Measurements from ENCODE around the gene HTATSF1.

HTATSF1 gene

DNA sequence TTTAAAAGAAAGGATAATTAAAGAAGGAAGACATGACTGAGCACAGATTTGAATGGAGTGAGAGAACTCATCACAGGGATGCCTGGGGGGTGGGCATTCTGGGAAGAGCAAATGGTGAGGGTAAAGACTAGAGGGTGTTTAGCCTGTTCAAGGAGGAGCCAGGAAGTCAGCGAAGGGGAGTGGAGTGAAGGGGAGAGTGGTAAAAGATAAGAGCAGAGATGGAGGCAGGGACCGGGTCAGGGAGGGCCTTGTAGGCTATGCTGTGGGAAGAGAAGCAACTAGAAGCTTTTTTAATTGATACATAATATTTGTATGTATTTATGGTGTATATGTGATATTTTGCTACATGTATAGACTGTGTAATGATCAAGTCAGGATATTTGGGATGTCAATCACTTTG lies 32.4 kb downstream of the HTATSF1 start:
- no peak overlapping the region for H2AFZ ChIP-seq (ENCODE audit: low read length)
- H3F3A ChIP-seq (ENCODE audit: low read depth), result no peaks in the 10 kb centered on the region
- no peaks in the 10 kb centered on the region for H3K9me2 ChIP-seq (replicated peaks; ENCODE audit: low read depth, low read length)
- no peak for TF ChIP-seq EZH2phosphoT487 (IDR thresholded peaks at IDR 0.05; ENCODE audit: borderline replicate concordance)
- TF ChIP-seq, protein P1, sequence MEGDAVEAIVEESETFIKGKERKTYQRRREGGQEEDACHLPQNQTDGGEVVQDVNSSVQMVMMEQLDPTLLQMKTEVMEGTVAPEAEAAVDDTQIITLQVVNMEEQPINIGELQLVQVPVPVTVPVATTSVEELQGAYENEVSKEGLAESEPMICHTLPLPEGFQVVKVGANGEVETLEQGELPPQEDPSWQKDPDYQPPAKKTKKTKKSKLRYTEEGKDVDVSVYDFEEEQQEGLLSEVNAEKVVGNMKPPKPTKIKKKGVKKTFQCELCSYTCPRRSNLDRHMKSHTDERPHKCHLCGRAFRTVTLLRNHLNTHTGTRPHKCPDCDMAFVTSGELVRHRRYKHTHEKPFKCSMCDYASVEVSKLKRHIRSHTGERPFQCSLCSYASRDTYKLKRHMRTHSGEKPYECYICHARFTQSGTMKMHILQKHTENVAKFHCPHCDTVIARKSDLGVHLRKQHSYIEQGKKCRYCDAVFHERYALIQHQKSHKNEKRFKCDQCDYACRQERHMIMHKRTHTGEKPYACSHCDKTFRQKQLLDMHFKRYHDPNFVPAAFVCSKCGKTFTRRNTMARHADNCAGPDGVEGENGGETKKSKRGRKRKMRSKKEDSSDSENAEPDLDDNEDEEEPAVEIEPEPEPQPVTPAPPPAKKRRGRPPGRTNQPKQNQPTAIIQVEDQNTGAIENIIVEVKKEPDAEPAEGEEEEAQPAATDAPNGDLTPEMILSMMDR (conservative IDR thresholded peaks at IDR 0.05; ENCODE audit: low read length), result no peak
- no peaks in the 10 kb centered on the region for H3K79me2 ChIP-seq (ENCODE audit: insufficient read depth, low read length)
- no peaks in the 10 kb centered on the region for H3K4me1 ChIP-seq (ENCODE audit: insufficient read depth, low read length, poor library complexity, severe bottlenecking)
- H3K36me3 ChIP-seq (ENCODE audit: insufficient read depth, low read length), result no peaks in the 10 kb centered on the region
- H3K4me3 ChIP-seq (ENCODE audit: low read length, poor library complexity, severe bottlenecking), result no peak overlapping the region
- H4K20me1 ChIP-seq (ENCODE audit: insufficient read depth, low read length, poor library complexity, severe bottlenecking), result no peaks in the 10 kb centered on the region
- peak overlapping the region; percentile 34 for H3K4me2 ChIP-seq (ENCODE audit: low read depth, low read length, poor library complexity, severe bottlenecking)
- H3K9ac ChIP-seq (ENCODE audit: low read depth, low read length, poor library complexity, severe bottlenecking), result no peak overlapping the region
- H3K27me3 ChIP-seq (ENCODE audit: insufficient read depth, low read length, poor library complexity, severe bottlenecking), result no peaks in the 10 kb centered on the region
- no peaks in the 10 kb centered on the region for H3K9me3 ChIP-seq (ENCODE audit: insufficient read depth, low read depth, low read length)

GRCh38 chrX:136531951-136532350 lies 34.6 kb downstream of the HTATSF1 start, which contains the start of gene VGLL1:
VGLL1 (plus strand) TSS chrX:136532215; CDS start chrX:136536021, 3,806 bp downstream.
- H3K9me3 ChIP-seq (ENCODE audit: insufficient read depth, low read depth, low read length), result no peaks in the 10 kb centered on the region
- no peak within 1 kb of the TSS for H3K4me2 ChIP-seq (ENCODE audit: low read depth, low read length, poor library complexity, severe bottlenecking)
- H3K27me3 ChIP-seq (ENCODE audit: insufficient read depth, low read length, poor library complexity, severe bottlenecking), result no peaks in the 10 kb centered on the region
- H3F3A ChIP-seq (ENCODE audit: low read depth), result no peaks in the 10 kb centered on the region
- TF ChIP-seq EZH2phosphoT487 (IDR thresholded peaks at IDR 0.05; ENCODE audit: borderline replicate concordance), result no peak
- TF ChIP-seq, protein P1 (conservative IDR thresholded peaks at IDR 0.05; ENCODE audit: low read length), result no peak
- no peaks in the 10 kb centered on the region for H3K4me1 ChIP-seq (ENCODE audit: insufficient read depth, low read length, poor library complexity, severe bottlenecking)
- no peaks in the 10 kb centered on the region for H3K36me3 ChIP-seq (ENCODE audit: insufficient read depth, low read length)
- H3K9me2 ChIP-seq (replicated peaks; ENCODE audit: low read depth, low read length), result no peaks in the 10 kb centered on the region
- H3K4me3 ChIP-seq (ENCODE audit: low read length, poor library complexity, severe bottlenecking), result no peak within 1 kb of the TSS
- no peak within 1 kb of the TSS for H2AFZ ChIP-seq (ENCODE audit: low read length)
- no peaks in the 10 kb centered on the region for H3K79me2 ChIP-seq (ENCODE audit: insufficient read depth, low read length)
- no peaks in the 10 kb centered on the region for H4K20me1 ChIP-seq (ENCODE audit: insufficient read depth, low read length, poor library complexity, severe bottlenecking)
- no peak within 1 kb of the TSS for H3K9ac ChIP-seq (ENCODE audit: low read depth, low read length, poor library complexity, severe bottlenecking)

- H3K27me3 ChIP-seq (ENCODE audit: insufficient read depth, low read length, poor library complexity, severe bottlenecking), result no peaks in the 10 kb centered on the region
- no peaks in the 10 kb centered on the region for H3K9me2 ChIP-seq (replicated peaks; ENCODE audit: low read depth, low read length)
- H3K9me3 ChIP-seq (ENCODE audit: insufficient read depth, low read depth, low read length), result no peaks in the 10 kb centered on the region
- no peaks in the 10 kb centered on the region for H3K36me3 ChIP-seq (ENCODE audit: insufficient read depth, low read length)
- H3K79me2 ChIP-seq (ENCODE audit: insufficient read depth, low read length), result no peaks in the 10 kb centered on the region
- H3K4me1 ChIP-seq (ENCODE audit: insufficient read depth, low read length, poor library complexity, severe bottlenecking), result no peaks in the 10 kb centered on the region
- TF ChIP-seq, protein P1 (conservative IDR thresholded peaks at IDR 0.05; ENCODE audit: low read length), result no peak
- TF ChIP-seq EZH2phosphoT487 (IDR thresholded peaks at IDR 0.05; ENCODE audit: borderline replicate concordance), result no peak
- no peaks in the 10 kb centered on the region for H3F3A ChIP-seq (ENCODE audit: low read depth)
- no peak overlapping the region for H3K9ac ChIP-seq (ENCODE audit: low read depth, low read length, poor library complexity, severe bottlenecking)
- no peak overlapping the region for H3K4me3 ChIP-seq (ENCODE audit: low read length, poor library complexity, severe bottlenecking)
- H3K4me2 ChIP-seq (ENCODE audit: low read depth, low read length, poor library complexity, severe bottlenecking), result no peak overlapping the region
- no peak overlapping the region for H2AFZ ChIP-seq (ENCODE audit: low read length)
- H4K20me1 ChIP-seq (ENCODE audit: insufficient read depth, low read length, poor library complexity, severe bottlenecking), result no peaks in the 10 kb centered on the region
Observed at GRCh38 chrX:136534131-136534530, 36.7 kb downstream of the HTATSF1 start.
